DMS53 treated with DMSO at 0.1 percent for 48 hours (cell line): ENCODE results near the gene IFNA4.
A peak's percentile ranks its signal among the peaks of the same experiment; 100 is the strongest.
"Not testable (repeated sequence)": the region's sequence is repeated elsewhere in the genome, so short reads cannot be mapped to it uniquely, and the experiment has no call there.

Experiments used
- DNase-seq: peaks from one replicate; lab custom pipeline; 2025; ENCODE audit not compliant: unreplicated experiment; lab: John Stamatoyannopoulos, UW

The IFNA4 gene

GRCh38 chr9:21187487-21187886, at the start of gene IFNA4:
IFNA4 (minus strand) TSS chr9:21187587; CDS start chr9:21187531, 56 bp downstream.
- not testable (repeated sequence) for DNase-seq

DNA sequence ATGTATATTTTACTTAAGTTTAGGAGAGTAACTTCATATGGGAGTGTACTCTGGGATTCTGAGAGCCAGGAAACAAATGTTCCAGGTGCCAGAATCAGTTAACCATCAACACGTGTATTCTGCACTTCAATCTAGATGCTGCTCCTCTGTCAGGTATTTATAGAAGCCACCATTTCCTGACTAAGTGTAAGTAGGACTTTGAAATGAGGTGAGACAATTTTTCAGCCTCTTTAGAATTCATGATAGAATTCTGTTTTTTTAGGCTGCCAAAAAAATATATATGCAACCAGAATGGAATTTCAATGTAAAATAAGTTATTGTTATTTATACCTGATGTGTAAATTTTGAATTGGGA, 49.0 kb upstream of the IFNA4 start:
- not testable (repeated sequence) for DNase-seq

GRCh38 chr9:21235468-21236359, 48.3 kb upstream of the IFNA4 start:
- peak; percentile 49 for DNase-seq

- DNase-seq: no peak
Measured at GRCh38 chr9:21234153-21234687, 46.8 kb upstream of the IFNA4 start.

DNA sequence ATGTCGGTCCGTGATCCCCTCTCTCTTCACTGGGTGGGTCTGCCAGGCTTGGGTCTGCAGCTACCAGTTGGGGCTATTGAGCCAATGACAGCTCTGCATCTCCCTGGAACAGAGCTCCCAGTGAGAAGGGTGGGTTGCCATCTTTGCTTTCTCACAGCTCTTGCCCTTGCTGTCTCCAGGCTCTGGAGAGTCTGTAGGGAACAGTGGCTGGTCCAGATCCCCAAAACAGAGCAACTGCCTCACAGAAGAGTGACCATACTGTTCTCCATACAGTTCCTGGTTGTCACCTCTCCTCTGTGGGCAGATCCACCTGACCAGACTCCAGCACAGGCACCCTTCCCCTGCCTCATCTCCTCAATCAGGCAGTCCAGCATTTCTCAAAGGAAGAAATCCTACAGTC, 45.9 kb upstream of the IFNA4 start:
- DNase-seq: no peak

- DNase-seq: no peak
Measured at GRCh38 chr9:21228122-21228521, 40.7 kb upstream of the IFNA4 start, which contains the start of gene IFNA17. IFNA17 (minus strand) TSS chr9:21228222; CDS start chr9:21228173, 49 bp downstream.

DNA sequence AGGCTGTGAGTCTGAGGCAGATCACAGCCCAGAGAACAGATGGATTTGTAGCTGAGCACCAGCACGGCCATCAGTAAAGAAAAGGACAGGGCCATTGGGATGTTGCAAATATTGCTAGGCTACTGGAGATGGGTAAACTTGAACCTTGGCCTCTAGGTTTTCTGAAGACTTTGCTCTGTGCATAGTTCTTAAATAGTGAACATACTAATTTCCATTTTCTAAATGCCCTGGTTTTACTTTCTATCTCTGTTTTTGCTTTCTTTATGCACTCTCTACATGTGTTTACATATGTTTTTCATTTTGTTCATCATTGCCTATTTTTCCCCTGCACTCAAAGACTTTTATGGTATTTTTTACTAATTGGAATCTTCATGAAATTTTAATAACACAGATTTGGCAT, 29.8 kb upstream of the IFNA4 start, which contains the start of gene IFNA16:
IFNA16 (minus strand) TSS at position 101 of the 400 bp plus-strand sequence; CDS start at position 95, 6 bp downstream.
- not testable (repeated sequence) for DNase-seq

DNA sequence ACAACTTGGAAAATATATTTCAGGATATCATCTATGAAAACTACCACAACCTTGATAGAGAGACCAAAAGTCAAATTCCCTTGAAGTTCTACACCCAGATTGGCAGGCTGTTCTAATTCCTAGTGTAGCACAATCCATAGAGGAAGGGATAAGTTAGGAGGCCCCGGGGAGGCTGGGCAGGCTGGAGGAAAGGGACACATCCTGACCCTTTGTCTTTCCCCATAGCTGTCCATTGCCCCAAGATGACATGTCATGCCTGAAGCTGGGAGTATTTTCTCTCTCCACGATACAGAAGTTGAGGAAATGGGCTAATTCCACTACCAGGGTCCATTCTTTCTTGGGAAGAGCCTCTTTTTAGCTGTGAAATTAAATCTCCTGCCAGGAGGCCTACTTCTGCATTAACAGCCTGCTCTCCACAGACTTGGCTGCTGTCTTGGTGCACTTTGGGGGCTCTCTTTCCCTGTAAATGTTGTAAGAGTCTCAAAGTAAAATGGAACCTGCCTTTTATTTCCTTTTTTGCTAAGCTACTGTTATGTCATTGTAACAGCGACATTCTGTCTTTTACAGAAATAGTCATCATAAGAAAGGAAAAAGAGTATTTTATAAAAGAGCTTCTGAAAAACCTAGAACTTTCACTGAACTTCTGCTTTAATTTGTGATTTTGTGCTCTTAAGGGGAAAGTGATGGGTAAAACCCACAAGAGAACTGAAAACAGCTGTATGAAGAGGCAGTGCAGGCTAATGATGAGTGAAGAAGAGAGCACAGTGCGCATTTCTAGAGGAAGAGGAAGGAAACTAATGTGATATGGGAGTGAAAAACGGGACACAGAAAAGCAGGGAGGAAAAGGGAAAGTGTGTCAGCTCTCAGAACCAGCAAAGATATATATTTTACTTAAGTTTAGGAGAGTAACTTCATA, 26.3 kb upstream of the IFNA4 start:
- not testable (repeated sequence) for DNase-seq

DNA sequence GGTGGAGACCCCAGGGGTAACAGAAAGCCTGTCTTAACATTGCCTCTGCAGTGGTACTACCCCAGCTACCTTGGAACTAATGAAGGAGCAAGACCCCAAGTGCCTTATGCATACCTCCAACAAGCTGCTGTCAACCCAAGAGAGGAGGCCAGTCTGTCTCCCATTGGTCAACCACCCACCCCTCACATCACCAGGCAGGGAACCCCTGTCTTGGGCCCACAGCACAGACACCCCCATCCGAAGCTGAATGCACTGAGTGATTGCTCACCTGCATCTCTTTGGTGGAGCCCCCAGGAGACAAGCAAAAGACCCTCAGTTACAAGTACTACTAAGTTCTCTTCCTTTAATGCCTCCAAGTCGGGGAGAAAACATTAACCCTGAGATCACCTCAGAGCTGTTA, 24.8 kb upstream of the IFNA4 start:
- DNase-seq: not testable (repeated sequence)

GRCh38 chr9:21210782-21211181, 23.4 kb upstream of the IFNA4 start:
- not testable (repeated sequence) for DNase-seq

DNA sequence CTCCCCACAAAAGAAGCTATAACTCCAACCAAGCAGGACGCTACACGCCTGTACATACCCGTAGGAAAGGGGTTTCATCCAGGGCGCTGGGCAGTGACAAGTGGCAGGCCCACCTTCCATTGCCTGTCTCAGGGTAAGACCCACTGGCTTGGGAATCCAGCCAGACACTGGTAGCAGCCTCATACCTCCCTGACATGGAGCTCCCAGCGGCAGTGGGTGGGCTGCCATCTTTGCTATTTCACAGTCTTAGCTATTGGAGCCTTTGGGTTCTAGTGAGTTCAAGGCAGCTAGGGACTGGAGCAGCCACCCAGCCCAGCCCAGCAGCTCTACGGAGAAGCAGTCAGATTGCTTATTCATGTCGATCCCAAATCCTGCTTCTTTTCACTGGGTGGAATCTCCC, 22.9 kb upstream of the IFNA4 start:
- DNase-seq: no peak

GRCh38 chr9:21207043-21207442, 19.7 kb upstream of the IFNA4 start, which contains the start of gene IFNA10:
IFNA10 (minus strand) TSS chr9:21207143; CDS start chr9:21207097, 46 bp downstream.
- DNase-seq: not testable (repeated sequence)

- DNase-seq: no peak
Measured at GRCh38 chr9:21205204-21205603, 17.8 kb upstream of the IFNA4 start.

DNA sequence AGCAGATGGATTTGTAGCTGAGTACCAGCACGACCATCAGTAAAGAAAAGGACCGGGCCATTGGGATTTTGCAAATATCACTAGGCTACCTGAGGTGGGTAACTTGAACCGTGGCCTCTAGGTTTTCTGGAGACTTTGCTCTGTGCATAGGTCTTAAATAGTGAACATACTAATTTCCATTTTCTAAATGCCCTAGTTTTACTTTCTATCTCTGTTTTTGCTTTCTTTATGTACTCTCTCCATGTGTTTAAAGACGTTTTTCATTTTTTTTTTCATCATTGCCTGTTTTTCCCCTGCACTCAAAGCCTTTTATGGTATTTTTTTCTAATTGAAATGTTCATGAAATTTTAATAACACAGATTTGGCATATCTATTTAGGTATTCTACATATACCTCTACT, 14.7 kb upstream of the IFNA4 start, which contains the start of gene IFNA7:
IFNA7 (minus strand) TSS at position 101 of the 400 bp plus-strand sequence; CDS start at position 61, 40 bp downstream.
- not testable (repeated sequence) for DNase-seq

- peak; percentile 10 for DNase-seq
Measured at GRCh38 chr9:21194867-21195776, 7.7 kb upstream of the IFNA4 start.

DNA sequence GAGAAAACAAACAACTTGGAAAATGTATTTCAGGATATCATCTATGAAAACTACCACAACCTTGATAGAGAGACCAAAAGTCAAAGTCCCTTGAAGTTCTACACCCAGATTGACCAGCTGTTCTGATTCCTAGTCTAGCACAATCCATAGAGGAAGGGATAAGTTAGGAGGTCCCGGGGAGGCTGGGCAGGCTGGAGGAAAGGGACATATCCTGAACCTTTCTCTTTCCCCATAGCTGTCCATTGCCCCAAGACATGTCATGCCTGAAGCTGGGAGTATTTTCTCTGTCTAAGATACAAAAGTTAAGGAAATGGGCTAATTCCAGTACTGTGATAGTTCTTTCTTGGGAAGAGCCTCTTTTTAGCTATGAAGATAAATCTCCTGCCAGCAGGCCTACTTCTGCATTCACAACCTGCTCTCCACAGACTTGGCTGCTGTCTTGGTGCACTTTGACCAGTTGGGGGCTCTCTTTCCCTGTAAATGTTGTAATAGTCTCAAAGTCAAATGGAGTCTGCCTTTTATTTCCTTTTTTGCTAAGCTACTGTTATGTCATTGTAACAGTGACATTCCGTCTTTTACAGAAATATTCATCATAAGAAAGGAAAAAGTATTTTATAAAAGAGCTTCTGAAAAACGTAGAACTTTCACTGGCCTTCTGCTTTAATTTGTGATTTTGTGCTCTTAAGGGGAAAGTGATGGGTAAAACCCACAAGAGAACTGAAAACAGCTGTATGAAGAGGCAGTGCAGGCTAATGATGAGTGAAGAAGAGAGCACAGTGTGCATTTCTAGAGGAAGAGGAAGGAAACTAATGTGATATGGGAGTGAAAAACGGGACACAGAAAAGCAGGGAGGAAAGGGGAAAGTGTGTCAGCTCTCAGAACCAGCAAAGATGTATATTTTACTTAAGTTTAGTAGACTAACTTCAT, 4.3 kb downstream of the IFNA4 start:
- DNase-seq: peak; percentile 0

- DNase-seq: no peak
Measured at GRCh38 chr9:21174671-21175070, 12.7 kb downstream of the IFNA4 start.

GRCh38 chr9:21172156-21172555, 15.2 kb downstream of the IFNA4 start:
- DNase-seq: no peak

DNA sequence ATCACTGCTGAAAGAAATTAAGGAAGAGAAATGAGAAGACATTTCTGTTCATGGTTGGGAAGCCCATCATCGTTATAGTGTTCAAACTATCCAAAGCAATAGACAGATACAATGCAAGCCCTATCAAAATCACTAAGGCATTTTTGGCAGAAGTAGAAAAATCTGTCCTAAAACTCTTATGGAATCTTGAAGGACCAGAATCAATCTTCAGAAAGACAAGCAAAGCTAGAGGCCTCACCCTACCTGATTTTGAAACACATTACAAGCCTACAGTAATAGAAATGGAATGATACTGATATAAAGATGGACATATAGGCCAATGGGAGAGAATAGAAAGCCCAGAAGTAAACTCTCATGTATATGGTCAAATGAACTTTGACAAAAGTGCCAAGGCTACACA, 16.0 kb downstream of the IFNA4 start:
- DNase-seq: no peak
